Endothelial cell of umbilical vein (primary cell): ENCODE measurements around the gene OR52E8. TPM values are rescaled to one million over a fixed set of nuclear protein-coding genes. Genes with fewer than 3 reads are reported as not detected.

Experiments used
- BruUV-seq: library from RNA; stranded (reverse); fragments of 400-500 nt; replicated peaks from 2 replicates; lab custom pipeline; 2021; lab: Mats Ljungman, UMichigan
- CTCF ChIA-PET: fragments of 300-600, 350-600 bp; sonication (Branson Sonifier 250); formaldehyde crosslinking; loops from one replicate; lab custom pipeline; 2021; ENCODE audit warnings: antibody characterized with exemption, inconsistent platforms; lab: Charles Lee
- POLR2A ChIA-PET: fragments of 300-600, 350-600 bp; sonication (Branson Sonifier 250); formaldehyde crosslinking; loops from one replicate; lab custom pipeline; 2021; ENCODE audit warnings: antibody characterized with exemption, inconsistent platforms; lab: Charles Lee
- DNase-seq: peaks from one replicate; pipeline ENCODE4 v3.0.0-alpha.2; 2011; ENCODE audit warnings: low read depth, low spot score
- FAIRE-seq: peaks from 2 replicates; lab custom pipeline; 2011; peaks lifted over from hg19 to GRCh38; lab: Jason Lieb, UNC
- H2AFZ ChIP-seq: 2 replicates; pipeline ENCODE4 v1.6.0; 2012; ENCODE audit warnings: low read depth, low read length, control low read depth, inconsistent platforms
- H3K27ac ChIP-seq: 2 replicates; pipeline ENCODE4 v1.5.1; 2011; ENCODE audit warnings: low read depth, mild to moderate bottlenecking, control low read depth, low read length, moderate library complexity; ENCODE audit not compliant: insufficient read depth
- H3K27me3 ChIP-seq, 2 experiments: 2 replicates each; pipeline versions ENCODE4 v1.6.0 to v1.6.1; 2011; ENCODE audit warnings: low read length in 2 of 2, mixed read lengths in 1 of 2; ENCODE audit not compliant: control insufficient read depth in 2 of 2, insufficient read depth in 2 of 2
- H3K36me3 ChIP-seq, 2 experiments: 2 replicates in 1 of 2; 3 replicates in 1 of 2; pipeline ENCODE4 v1.5.1; 2011; ENCODE audit warnings: low read length in 2 of 2, mild to moderate bottlenecking in 1 of 2, moderate library complexity in 1 of 2; ENCODE audit not compliant: control insufficient read depth in 2 of 2, insufficient read depth in 2 of 2; ENCODE audit errors: extremely low read depth in 1 of 2
- H3K4me1 ChIP-seq: 3 replicates; pipeline ENCODE4 v1.5.1; 2011; ENCODE audit warnings: mild to moderate bottlenecking, low read length; ENCODE audit not compliant: control insufficient read depth, insufficient read depth; ENCODE audit errors: extremely low read depth
- H3K4me2 ChIP-seq: 2 replicates; pipeline ENCODE4 v1.6.1; 2011; ENCODE audit warnings: low read length, control low read depth, mixed read lengths; ENCODE audit not compliant: insufficient read depth
- H3K4me3 ChIP-seq, 3 experiments: fragments of 200-600 bp in 1 of 3; sonication (generic), shearing (Covaris generic) in 1 of 3; replicated peaks in 1 of 3; 2 replicates each; pipeline ENCODE4 v1.5.1; 2011 to 2016; ENCODE audit warnings: control low read depth in 3 of 3, low read length in 3 of 3, mild to moderate bottlenecking in 2 of 3, inconsistent platforms in 1 of 3, low read depth in 1 of 3, moderate library complexity in 1 of 3; ENCODE audit not compliant: insufficient read depth in 1 of 3
- H3K79me2 ChIP-seq: 2 replicates; pipeline ENCODE4 v1.6.0; 2012; ENCODE audit warnings: low read length, inconsistent platforms; ENCODE audit not compliant: control insufficient read depth, insufficient read depth
- H3K9ac ChIP-seq: replicated peaks from 2 replicates; pipeline ENCODE3; 2011; ENCODE audit warnings: low read length, control low read depth; ENCODE audit not compliant: insufficient read depth; ENCODE audit errors: extremely low read depth
- H3K9me1 ChIP-seq: replicated peaks from 3 replicates; pipeline ENCODE4 v1.6.0; 2011; ENCODE audit warnings: mild to moderate bottlenecking, low read length; ENCODE audit not compliant: control insufficient read depth, insufficient read depth; ENCODE audit errors: extremely low read depth
- H3K9me3 ChIP-seq: replicated peaks from 2 replicates; pipeline ENCODE4 v1.5.1; 2012; ENCODE audit warnings: low read length, inconsistent platforms; ENCODE audit not compliant: control insufficient read depth, insufficient read depth
- H4K20me1 ChIP-seq: replicated peaks from 2 replicates; pipeline ENCODE3; 2011; ENCODE audit warnings: mild to moderate bottlenecking, low read length; ENCODE audit not compliant: control insufficient read depth, insufficient read depth; ENCODE audit errors: extremely low read depth
- EZH2 ChIP-seq: IDR thresholded peaks from 2 replicates; pipeline ENCODE4 v1.6.1; 2012; ENCODE audit warnings: borderline replicate concordance, low read depth, mild to moderate bottlenecking, moderate library complexity, low read length, inconsistent platforms; ENCODE audit not compliant: severe bottlenecking
- FOS ChIP-seq: IDR thresholded peaks from 2 replicates; pipeline ENCODE4 v1.6.1; 2011; ENCODE audit warnings: mild to moderate bottlenecking, low read length, moderate library complexity, borderline replicate concordance; ENCODE audit not compliant: insufficient read depth
- GATA2 ChIP-seq: IDR thresholded peaks from 2 replicates; pipeline ENCODE4 v1.7.0; 2011; ENCODE audit warnings: low read depth, mild to moderate bottlenecking, moderate library complexity, mixed read lengths, low read length; ENCODE audit not compliant: insufficient read length, insufficient read depth
- JUN ChIP-seq: IDR thresholded peaks from 2 replicates; pipeline ENCODE4 v1.6.1; 2011; ENCODE audit warnings: borderline replicate concordance, low read depth; ENCODE audit not compliant: insufficient read length, insufficient read depth
- MYC ChIP-seq: IDR thresholded peaks from one replicate; pipeline ENCODE4 v1.6.1; 2011; ENCODE audit warnings: mild to moderate bottlenecking, low read depth, low read length
- POLR2A ChIP-seq: IDR thresholded peaks from 2 replicates; pipeline ENCODE4 v1.6.1; 2012; ENCODE audit warnings: low read depth, mild to moderate bottlenecking, control low read depth, low read length
- POLR2AphosphoS5 ChIP-seq: IDR thresholded peaks from 2 replicates; pipeline ENCODE4 v1.6.1; 2012; ENCODE audit warnings: low read depth, mild to moderate bottlenecking, control low read depth, low read length, moderate library complexity; ENCODE audit not compliant: insufficient read depth
- dilution Hi-C: fragments of 300-500 bp; cut with MboI; formaldehyde crosslinking; loops from one replicate; pipeline ENCODE4 v1.15.0; 2019; ENCODE audit warnings: low sequenced_read_pairs; ENCODE audit not compliant: extremely low pct_ligation_motif_present
- intact Hi-C: fragments of 100-400 bp; cut with micrococcal nuclease; formaldehyde crosslinking; loops from one replicate; pipeline ENCODE4 v1.10.0; 2022
- polyA plus RNA-seq, 4 experiments: library from polyadenylated mRNA; depleted of rRNA in 3 of 4; stranded (reverse) in 3 of 4; unstranded in 1 of 4; fragments of >200 nt; gene quantifications; 2 replicates each; pipeline versions ENCODE4 v1.2.1 to v1.2.3, GENCODE V29; 2011 to 2012; ENCODE audit warnings: missing spikeins in 1 of 4
- total RNA-seq: library from RNA; stranded (reverse); gene quantifications from 2 replicates; pipeline ENCODE4 v1.2.3, GENCODE V29; 2021
- TF ChIP-seq, protein P1 (sequence below), 2 donors: IDR thresholded peaks; 1 replicate in 1 of 2; 2 replicates in 1 of 2; pipeline ENCODE4 v1.5.1; 2011; ENCODE audit warnings: low read length in 2 of 2, mild to moderate bottlenecking in 2 of 2, moderate library complexity in 2 of 2, control low read depth in 1 of 2, inconsistent platforms in 1 of 2, low read depth in 1 of 2; ENCODE audit not compliant: insufficient read depth in 1 of 2; ENCODE audit errors: extremely low read depth in 1 of 2
- TF ChIP-seq, protein P2 (sequence below): IDR thresholded peaks from 2 replicates; pipeline ENCODE4 v1.6.1; 2011; ENCODE audit not compliant: insufficient read depth, insufficient read length

OR52E8 gene
- total and polyA plus RNA-seq, 2 donors (not counting 3 experiments of a cell fraction or from before 2014, with no cell fraction given): not detected

DNA sequence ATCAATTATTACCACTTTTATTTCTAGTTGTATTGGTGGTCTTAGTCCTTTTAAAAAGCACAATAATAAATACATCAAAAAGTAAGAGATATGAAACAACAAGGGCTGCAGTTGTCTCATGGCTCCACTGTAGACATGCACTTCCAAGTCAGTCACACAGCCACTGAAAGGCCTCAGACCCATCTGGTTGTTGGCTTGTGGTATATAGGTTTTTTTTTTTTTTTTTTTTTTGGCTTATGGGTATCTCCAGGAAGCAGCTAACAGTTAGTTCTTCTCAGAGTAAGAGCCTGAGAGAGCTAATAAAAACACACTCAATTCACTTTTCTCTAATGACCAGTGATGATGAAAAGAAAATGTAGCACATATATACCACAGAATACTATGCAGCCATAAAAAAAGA is 9.8 kb downstream of the OR52E8 start:
- Histone ChIP-seq H3K4me2 (no peak overlapping the region), H3K9me3 (no peaks in the 10 kb centered on the region), H3K9me1 (no peaks in the 10 kb centered on the region), H3K4me1 (no peaks in the 10 kb centered on the region), H3K27ac (no peak overlapping the region), H3K9ac (no peak overlapping the region), H3K36me3 (no peaks in the 10 kb centered on the region), H2AFZ (no peak overlapping the region), H3K27me3 (no peaks in the 10 kb centered on the region), H4K20me1 (no peaks in the 10 kb centered on the region), H3K4me3 (no peak overlapping the region), H3K79me2 (no peaks in the 10 kb centered on the region)
- FAIRE-seq (no peak), DNase-seq (no peak)
- no TSS peak for BruUV-seq
- dilution Hi-C loops: no loop called here
- CTCF ChIA-PET: no interaction called here
- POLR2A ChIA-PET: no interaction called here
- TF ChIP-seq, protein P1, sequence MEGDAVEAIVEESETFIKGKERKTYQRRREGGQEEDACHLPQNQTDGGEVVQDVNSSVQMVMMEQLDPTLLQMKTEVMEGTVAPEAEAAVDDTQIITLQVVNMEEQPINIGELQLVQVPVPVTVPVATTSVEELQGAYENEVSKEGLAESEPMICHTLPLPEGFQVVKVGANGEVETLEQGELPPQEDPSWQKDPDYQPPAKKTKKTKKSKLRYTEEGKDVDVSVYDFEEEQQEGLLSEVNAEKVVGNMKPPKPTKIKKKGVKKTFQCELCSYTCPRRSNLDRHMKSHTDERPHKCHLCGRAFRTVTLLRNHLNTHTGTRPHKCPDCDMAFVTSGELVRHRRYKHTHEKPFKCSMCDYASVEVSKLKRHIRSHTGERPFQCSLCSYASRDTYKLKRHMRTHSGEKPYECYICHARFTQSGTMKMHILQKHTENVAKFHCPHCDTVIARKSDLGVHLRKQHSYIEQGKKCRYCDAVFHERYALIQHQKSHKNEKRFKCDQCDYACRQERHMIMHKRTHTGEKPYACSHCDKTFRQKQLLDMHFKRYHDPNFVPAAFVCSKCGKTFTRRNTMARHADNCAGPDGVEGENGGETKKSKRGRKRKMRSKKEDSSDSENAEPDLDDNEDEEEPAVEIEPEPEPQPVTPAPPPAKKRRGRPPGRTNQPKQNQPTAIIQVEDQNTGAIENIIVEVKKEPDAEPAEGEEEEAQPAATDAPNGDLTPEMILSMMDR (IDR thresholded peaks at IDR 0.05; ENCODE audit: extremely low read depth in 1 of 2, insufficient read depth in 1 of 2, low read depth in 1 of 2, low read length in 2 of 2): no peak
- TF ChIP-seq MYC (no peak), EZH2 (no peak), JUN (no peak), GATA2 (no peak), POLR2AphosphoS5 (no peak), FOS (no peak), POLR2A (no peak)
- TF ChIP-seq, protein P2, sequence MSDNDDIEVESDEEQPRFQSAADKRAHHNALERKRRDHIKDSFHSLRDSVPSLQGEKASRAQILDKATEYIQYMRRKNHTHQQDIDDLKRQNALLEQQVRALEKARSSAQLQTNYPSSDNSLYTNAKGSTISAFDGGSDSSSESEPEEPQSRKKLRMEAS: no peak
- intact Hi-C loops: no loop called here
